MCF 10A (cell line): Measurements from ENCODE around the gene BBS1. TPM values are rescaled to one million over a fixed set of nuclear protein-coding genes. Genes with fewer than 3 reads are reported as not detected.

Experiments
- BruUV-seq: library from RNA; stranded (reverse); fragments of 400-500 nt; replicated peaks from 2 replicates; lab custom pipeline; 2021; lab: Mats Ljungman, UMichigan
- CTCF ChIA-PET: fragments of 300-600 bp; sonication (Branson Sonifier 250); formaldehyde crosslinking; extraction: SDS; loops from one replicate; lab custom pipeline; 2021; ENCODE audit warnings: antibody characterized with exemption, inconsistent platforms; lab: Yijun Ruan, JAX
- POLR2A ChIA-PET: fragments of 300-600, 350-650 bp; sonication (Branson Sonifier 250); formaldehyde crosslinking; extraction: SDS; loops from one replicate; lab custom pipeline; 2020; ENCODE audit warnings: antibody characterized with exemption, inconsistent platforms; lab: Yijun Ruan, JAX
- DNase-seq: peaks from one replicate; pipeline ENCODE4 v3.0.0-alpha.2; 2018; ENCODE audit not compliant: unreplicated experiment
- H3K27ac Mint-ChIP-seq: one replicate; pipeline ENCODE4 v1.8.0; 2022; ENCODE audit warnings: mild to moderate bottlenecking, low read depth, mixed read lengths; ENCODE audit not compliant: unreplicated experiment
- H3K27me3 Mint-ChIP-seq: one replicate; pipeline ENCODE4 v1.8.0; 2022; ENCODE audit warnings: mixed read lengths; ENCODE audit not compliant: insufficient read depth, unreplicated experiment
- H3K36me3 Mint-ChIP-seq: one replicate; pipeline ENCODE4 v1.8.0; 2022; ENCODE audit warnings: mild to moderate bottlenecking, moderate library complexity, mixed read lengths; ENCODE audit not compliant: insufficient read depth, unreplicated experiment
- H3K4me1 Mint-ChIP-seq: one replicate; pipeline ENCODE4 v1.8.0; 2022; ENCODE audit warnings: mixed read lengths; ENCODE audit not compliant: insufficient read depth, unreplicated experiment
- H3K4me3 Mint-ChIP-seq: one replicate; pipeline ENCODE4 v1.8.0; 2022; ENCODE audit warnings: mild to moderate bottlenecking, moderate library complexity, mixed read lengths; ENCODE audit not compliant: unreplicated experiment
- H3K9me3 Mint-ChIP-seq: one replicate; pipeline ENCODE4 v1.8.0; 2022; ENCODE audit warnings: mixed read lengths; ENCODE audit not compliant: unreplicated experiment
- CTCF ChIP-seq: fragments of 200-600 bp; IDR thresholded peaks from one replicate; pipeline ENCODE4 v1.8.0; 2022; ENCODE audit warnings: antibody characterized with exemption, mild to moderate bottlenecking; ENCODE audit not compliant: unreplicated experiment
- intact Hi-C: fragments of 100-400 bp; cut with micrococcal nuclease; formaldehyde crosslinking; loops from 2 replicates; pipeline ENCODE4 v1.14.1; 2022
- total RNA-seq: library from RNA; stranded (reverse); gene quantifications from 2 replicates; pipeline ENCODE4 v1.2.3, GENCODE V29; 2022

Gene BBS1
- total RNA-seq, 1 experiment from 2014 or later: 31.7 TPM

- Mint-ChIP-seq H3K27me3 (no peaks in the 10 kb centered on the region), H3K9me3 (no peaks in the 10 kb centered on the region), H3K4me3 (no peak overlapping the region), H3K36me3 (no peaks in the 10 kb centered on the region), H3K4me1 (no peaks in the 10 kb centered on the region), H3K27ac (no peak overlapping the region)
- no peak for DNase-seq
- no peak for TF ChIP-seq CTCF
- intact Hi-C loops: no loop called here
- CTCF ChIA-PET: interaction anchor here (0.5 to 0.6 kb wide), 5 partner anchors 133 to 1110 kb away, joined by 3 to 5 read pairs (median 3); no protein-coding TSS in a partner anchor
- POLR2A ChIA-PET: interaction anchor here (0.6 to 2.4 kb wide), 3 partner anchors 55 to 774 kb away, joined by 3 to 8 read pairs (median 3); partner anchors contain the start of genes RBM14 and RBM4
- BruUV-seq: no TSS peak
Measured at GRCh38 chr11:66562275-66562674, 51.8 kb downstream of the BBS1 start.

- no peak for TF ChIP-seq CTCF
- H3K4me3 Mint-ChIP-seq: no peak overlapping the region
- no TSS peak for BruUV-seq
- H3K4me1 Mint-ChIP-seq: no peaks in the 10 kb centered on the region
- ChIA-PET CTCF (interaction anchor here (0.5 to 1.0 kb wide), 4 partner anchors 17 to 1110 kb away, joined by 3 to 5 read pairs (median 3); no protein-coding TSS in a partner anchor), POLR2A (interaction anchor here (0.6 to 2.4 kb wide), 2 partner anchors 13 to 54 kb away, joined by 3 to 8 read pairs; partner anchors contain the start of gene RBM14)
- no peaks in the 10 kb centered on the region for H3K27me3 Mint-ChIP-seq
- no peak for DNase-seq
- no peak overlapping the region for H3K27ac Mint-ChIP-seq
- H3K36me3 Mint-ChIP-seq: no peaks in the 10 kb centered on the region
- intact Hi-C loops: no loop called here
- no peaks in the 10 kb centered on the region for H3K9me3 Mint-ChIP-seq
Measured at GRCh38 chr11:66562907-66563583, 52.6 kb downstream of the BBS1 start.

- no peak overlapping the region for H3K4me3 Mint-ChIP-seq
- no peaks in the 10 kb centered on the region for H3K27me3 Mint-ChIP-seq
- DNase-seq: no peak
- CTCF ChIA-PET: interaction anchor here (1.0 kb wide), 1 partner anchor 16 kb away, joined by 3 read pairs; no protein-coding TSS in a partner anchor
- no TSS peak for BruUV-seq
- intact Hi-C loops: no loop called here
- no peak for TF ChIP-seq CTCF
- no peak overlapping the region for H3K27ac Mint-ChIP-seq
- no peaks in the 10 kb centered on the region for H3K36me3 Mint-ChIP-seq
- no peaks in the 10 kb centered on the region for H3K9me3 Mint-ChIP-seq
- H3K4me1 Mint-ChIP-seq: peaks cover 4% of the 10 kb centered on the region
- POLR2A ChIA-PET: interaction anchor here (0.6 kb wide), 2 partner anchors 14 to 427 kb away, joined by 3 read pairs; no protein-coding TSS in a partner anchor
Measured at GRCh38 chr11:66563832-66564231, 53.4 kb downstream of the BBS1 start.

- intact Hi-C loops: no loop called here
- Mint-ChIP-seq H3K4me3 (no peak overlapping the region), H3K4me1 (peaks cover 7% of the 10 kb centered on the region), H3K27me3 (no peaks in the 10 kb centered on the region), H3K27ac (no peak overlapping the region), H3K36me3 (no peaks in the 10 kb centered on the region), H3K9me3 (no peaks in the 10 kb centered on the region)
- no peak for TF ChIP-seq CTCF
- no peak for DNase-seq
- ChIA-PET POLR2A (no interaction called here), CTCF (no interaction called here)
- no TSS peak for BruUV-seq
Measured at GRCh38 chr11:66564538-66564937, 54.1 kb downstream of the BBS1 start.
